RWPE2 (cell line): ENCODE data around the gene TP73.

Experiments used
- ATAC-seq: fragments of 200-7000 bp; cut with Tn5 transposase; 3 replicates; pipeline ENCODE4 v1.9.1; 2021; ENCODE audit warnings: low read depth
- DNase-seq: peaks from one replicate; pipeline ENCODE4 v3.0.0-alpha.2; 2020; ENCODE audit warnings: low spot score
- H3K27ac ChIP-seq: fragments of 450-650 bp; 2 replicates; pipeline ENCODE4 v1.5.1; 2017; ENCODE audit warnings: mild to moderate bottlenecking; ENCODE audit not compliant: poor library complexity, severe bottlenecking
- H3K27me3 ChIP-seq: fragments of 250-450 bp; sonication (Bioruptor Pico); 2 replicates; pipeline ENCODE4 v1.5.1; 2021; ENCODE audit warnings: mild to moderate bottlenecking, moderate library complexity; ENCODE audit not compliant: insufficient read depth, poor library complexity, severe bottlenecking
- H3K36me3 ChIP-seq: fragments of 250-450 bp; sonication (Bioruptor Pico); 2 replicates; pipeline ENCODE4 v1.5.1; 2020; ENCODE audit warnings: low read depth, mild to moderate bottlenecking, moderate library complexity
- H3K4me1 ChIP-seq: fragments of 250-450 bp; sonication (Bioruptor Pico); 2 replicates; pipeline ENCODE4 v1.5.1; 2021; ENCODE audit warnings: mild to moderate bottlenecking, moderate library complexity; ENCODE audit not compliant: insufficient read depth, poor library complexity, severe bottlenecking
- H3K4me3 ChIP-seq: fragments of 250-450 bp; sonication (Bioruptor Pico); 2 replicates; pipeline ENCODE4 v1.5.1; 2021; ENCODE audit warnings: mild to moderate bottlenecking, moderate library complexity; ENCODE audit not compliant: severe bottlenecking
- H3K9me3 ChIP-seq: fragments of 250-450 bp; sonication (Bioruptor Pico); 2 replicates; pipeline ENCODE4 v1.5.1; 2021; ENCODE audit warnings: mild to moderate bottlenecking, moderate library complexity; ENCODE audit not compliant: severe bottlenecking
- TF ChIP-seq, protein P1 (sequence below): fragments of 450-650 bp; IDR thresholded peaks from one replicate; pipeline ENCODE4 v1.5.1; 2017; ENCODE audit warnings: mild to moderate bottlenecking, moderate library complexity; ENCODE audit not compliant: poor library complexity, severe bottlenecking

TP73 gene

DNA sequence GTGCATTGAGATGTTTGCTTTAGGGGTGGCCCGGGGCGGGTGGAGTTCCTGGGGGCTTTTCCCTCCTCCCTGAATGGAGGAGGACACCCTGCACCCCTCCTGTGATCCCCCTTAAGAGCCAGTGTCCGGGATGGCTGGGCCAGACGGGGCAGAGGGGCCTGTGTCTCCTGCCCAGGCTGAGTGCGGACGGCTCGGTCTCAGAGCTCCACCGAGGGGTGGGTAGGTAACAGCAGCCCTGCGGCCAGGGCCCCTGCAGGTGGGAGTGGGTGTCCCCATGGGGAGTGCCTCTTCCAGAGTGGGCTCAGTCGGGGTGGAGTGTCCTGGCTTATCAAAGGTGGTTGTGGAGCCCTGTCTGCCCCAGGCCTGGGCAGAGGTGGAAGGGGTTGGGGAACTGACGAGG, 23.1 kb downstream of the TP73 start:
- peaks cover 13% of the 10 kb centered on the region for H3K4me1 ChIP-seq
- no peaks in the 10 kb centered on the region for H3K9me3 ChIP-seq
- no peak overlapping the region for H3K27ac ChIP-seq
- no peak overlapping the region for H3K4me3 ChIP-seq
- no peaks in the 10 kb centered on the region for H3K36me3 ChIP-seq
- no peaks in the 10 kb centered on the region for H3K27me3 ChIP-seq
- TF ChIP-seq, protein P1, sequence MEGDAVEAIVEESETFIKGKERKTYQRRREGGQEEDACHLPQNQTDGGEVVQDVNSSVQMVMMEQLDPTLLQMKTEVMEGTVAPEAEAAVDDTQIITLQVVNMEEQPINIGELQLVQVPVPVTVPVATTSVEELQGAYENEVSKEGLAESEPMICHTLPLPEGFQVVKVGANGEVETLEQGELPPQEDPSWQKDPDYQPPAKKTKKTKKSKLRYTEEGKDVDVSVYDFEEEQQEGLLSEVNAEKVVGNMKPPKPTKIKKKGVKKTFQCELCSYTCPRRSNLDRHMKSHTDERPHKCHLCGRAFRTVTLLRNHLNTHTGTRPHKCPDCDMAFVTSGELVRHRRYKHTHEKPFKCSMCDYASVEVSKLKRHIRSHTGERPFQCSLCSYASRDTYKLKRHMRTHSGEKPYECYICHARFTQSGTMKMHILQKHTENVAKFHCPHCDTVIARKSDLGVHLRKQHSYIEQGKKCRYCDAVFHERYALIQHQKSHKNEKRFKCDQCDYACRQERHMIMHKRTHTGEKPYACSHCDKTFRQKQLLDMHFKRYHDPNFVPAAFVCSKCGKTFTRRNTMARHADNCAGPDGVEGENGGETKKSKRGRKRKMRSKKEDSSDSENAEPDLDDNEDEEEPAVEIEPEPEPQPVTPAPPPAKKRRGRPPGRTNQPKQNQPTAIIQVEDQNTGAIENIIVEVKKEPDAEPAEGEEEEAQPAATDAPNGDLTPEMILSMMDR: no peak
- DNase-seq (no peak), ATAC-seq (no peak)

DNA sequence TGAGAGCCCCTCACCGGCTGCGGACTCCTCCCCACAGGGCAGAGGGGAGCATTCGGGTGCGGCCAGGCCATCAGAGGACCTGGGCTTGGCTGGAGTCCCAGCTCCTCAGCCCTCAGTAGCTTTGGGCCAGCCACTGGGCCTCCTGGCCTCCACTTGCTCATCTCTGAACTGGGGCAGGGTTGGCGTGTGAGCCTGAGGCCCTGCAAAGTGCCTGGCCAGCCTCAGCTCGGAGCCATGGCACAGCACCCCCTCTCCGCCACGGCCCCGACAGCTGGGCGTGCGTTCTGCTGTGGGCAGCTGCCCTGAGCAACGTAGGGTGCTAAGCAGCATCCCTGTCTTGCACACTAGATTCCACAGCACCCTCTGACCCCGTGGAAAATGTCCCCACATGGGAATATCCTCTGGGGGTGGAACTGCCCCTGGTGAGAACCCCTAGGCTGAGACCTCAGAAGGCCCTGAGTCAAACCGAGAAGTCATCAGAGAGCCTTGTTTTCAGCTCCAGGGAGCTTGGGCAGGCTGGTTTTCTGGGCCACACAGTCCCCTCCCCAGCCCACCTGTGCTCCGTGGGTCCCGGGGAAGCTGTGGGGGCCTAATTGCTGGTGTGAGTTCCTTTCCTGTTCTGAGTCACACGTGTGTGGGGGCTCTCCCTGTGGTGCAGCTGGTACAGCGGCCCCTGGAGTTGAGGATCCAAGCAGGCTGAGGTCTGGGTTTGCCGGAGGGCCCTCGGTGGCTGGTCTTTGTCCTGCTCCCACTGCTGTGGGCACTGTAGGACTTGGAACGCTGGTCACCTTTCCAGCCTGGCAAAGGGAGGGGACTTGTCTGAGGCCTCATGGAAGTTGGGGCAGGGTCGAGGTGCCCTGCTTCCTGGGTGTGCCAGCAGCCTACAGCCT, 24.5 kb downstream of the TP73 start:
- DNase-seq (no peak), ATAC-seq (no peak)
- Histone ChIP-seq H3K4me1 (peaks cover 17% of the 10 kb centered on the region), H3K9me3 (no peaks in the 10 kb centered on the region), H3K27me3 (no peaks in the 10 kb centered on the region), H3K27ac (peak overlapping the region; percentile 24), H3K4me3 (no peak overlapping the region), H3K36me3 (no peaks in the 10 kb centered on the region)
- TF ChIP-seq, protein P1: no peak

DNA sequence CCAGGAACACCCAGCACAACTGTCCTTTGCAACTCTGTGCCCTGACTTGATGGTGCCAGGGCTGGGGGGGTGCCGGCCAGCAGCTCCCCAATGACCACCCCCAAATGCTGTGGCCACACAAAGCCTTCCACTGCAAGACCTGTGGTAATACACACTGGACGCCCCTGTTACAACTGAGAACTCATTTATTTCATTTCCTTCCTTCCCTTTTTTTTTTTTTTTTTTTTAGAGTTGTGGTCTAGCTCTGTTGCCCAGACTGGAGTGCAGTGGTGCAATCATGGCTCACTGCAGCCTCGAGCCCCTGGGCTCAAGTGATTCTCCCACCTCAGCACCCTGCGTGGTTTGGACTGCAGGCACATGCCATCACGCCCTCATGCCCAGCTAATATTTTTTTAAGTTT, 25.2 kb downstream of the TP73 start:
- DNase-seq: no peak
- no peaks in the 10 kb centered on the region for H3K36me3 ChIP-seq
- TF ChIP-seq, protein P1: no peak
- no peak overlapping the region for H3K4me3 ChIP-seq
- ATAC-seq: no peak
- H3K27ac ChIP-seq: peak overlapping the region; percentile 24
- no peaks in the 10 kb centered on the region for H3K9me3 ChIP-seq
- H3K27me3 ChIP-seq: no peaks in the 10 kb centered on the region
- peaks cover 17% of the 10 kb centered on the region for H3K4me1 ChIP-seq

DNA sequence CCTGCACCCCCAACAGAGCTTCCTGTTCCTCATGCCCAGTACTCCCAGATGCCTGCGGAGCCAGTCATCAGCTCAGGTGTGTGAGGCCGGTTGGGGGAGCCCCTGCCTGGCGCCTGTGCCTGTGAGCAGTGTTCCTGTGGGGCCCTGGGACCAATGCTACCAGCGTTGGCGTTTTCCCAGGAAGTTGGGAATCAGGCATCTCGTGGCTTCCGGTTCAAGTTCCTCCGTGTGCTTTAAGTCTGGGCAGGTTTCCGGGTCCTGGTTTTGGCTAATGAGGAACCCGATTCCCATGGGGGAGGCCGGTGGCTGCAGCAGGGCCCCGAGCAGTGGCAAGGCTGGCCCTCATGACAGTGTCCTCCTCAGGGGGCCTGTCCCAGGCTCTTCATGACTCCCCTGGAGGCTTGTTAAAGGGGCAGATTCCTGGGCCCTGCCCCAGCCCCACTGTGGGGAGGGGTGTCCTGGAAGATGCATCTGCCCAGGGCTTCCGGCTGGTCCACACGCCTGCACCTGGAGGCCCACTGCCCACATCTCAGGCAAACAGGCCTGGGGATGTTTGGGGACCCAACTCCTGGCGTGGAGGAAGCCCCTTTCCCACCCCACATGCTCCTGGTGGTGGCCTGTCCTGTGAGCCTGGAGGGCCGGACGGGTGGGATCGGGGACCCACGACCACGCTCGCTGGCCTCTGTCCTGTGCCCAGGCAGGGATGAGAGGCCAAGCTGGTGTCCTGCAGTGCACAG, 26.2 kb downstream of the TP73 start:
- Histone ChIP-seq H3K27ac (peak overlapping the region; percentile 24), H3K36me3 (no peaks in the 10 kb centered on the region), H3K9me3 (no peaks in the 10 kb centered on the region), H3K27me3 (no peaks in the 10 kb centered on the region), H3K4me3 (no peak overlapping the region), H3K4me1 (peaks cover 17% of the 10 kb centered on the region)
- TF ChIP-seq, protein P1: peak; percentile 12
- ATAC-seq (peak; percentile 72), DNase-seq (no peak)
